ENCODE measurements around the gene HELQ.

The HELQ gene

GRCh38 chr4:83484500-83485461, 29.2 kb upstream of the HELQ start, which contains the start of gene ABRAXAS1:
TSS of gene ABRAXAS1 (minus strand) at chr4:83485100. CDS start at chr4:83485072, 28 bp downstream.
- ATAC-seq (ENCODE audit: low read depth) (peak; percentile 91), DNase-seq (ENCODE audit: low spot score) (peak; percentile 90)
- Histone ChIP-seq H3K4me1 (ENCODE audit: insufficient read depth, poor library complexity, severe bottlenecking) (peaks cover 15% of the 10 kb centered on the region), H3K9me3 (ENCODE audit: severe bottlenecking) (no peaks in the 10 kb centered on the region), H3K27ac (ENCODE audit: poor library complexity, severe bottlenecking) (peak within 1 kb of the TSS; percentile 34), H3K27me3 (ENCODE audit: insufficient read depth, poor library complexity, severe bottlenecking) (no peaks in the 10 kb centered on the region), H3K4me3 (ENCODE audit: severe bottlenecking) (peak within 1 kb of the TSS; percentile 57), H3K36me3 (ENCODE audit: low read depth) (no peaks in the 10 kb centered on the region; the same call in 1 of the 2 replicates)
- no peak for TF ChIP-seq CTCF (IDR thresholded peaks at IDR 0.05; ENCODE audit: poor library complexity, severe bottlenecking)

GRCh38 chr4:83473966-83474365, 18.3 kb upstream of the HELQ start:
- no peak overlapping the region for H3K27ac ChIP-seq (ENCODE audit: poor library complexity, severe bottlenecking)
- no peak for DNase-seq (ENCODE audit: low spot score)
- H3K4me1 ChIP-seq (ENCODE audit: insufficient read depth, poor library complexity, severe bottlenecking), result no peaks in the 10 kb centered on the region
- no peaks in the 10 kb centered on the region for H3K9me3 ChIP-seq (ENCODE audit: severe bottlenecking)
- H3K27me3 ChIP-seq (ENCODE audit: insufficient read depth, poor library complexity, severe bottlenecking), result no peaks in the 10 kb centered on the region
- H3K36me3 ChIP-seq (ENCODE audit: low read depth), result peaks cover 26% of the 10 kb centered on the region
- no peak for TF ChIP-seq CTCF (IDR thresholded peaks at IDR 0.05; ENCODE audit: poor library complexity, severe bottlenecking)
- H3K4me3 ChIP-seq (ENCODE audit: severe bottlenecking), result no peak overlapping the region
- ATAC-seq (ENCODE audit: low read depth), result no peak

- no peaks in the 10 kb centered on the region for H3K9me3 ChIP-seq (ENCODE audit: severe bottlenecking)
Observed at GRCh38 chr4:83473423-83473822, 17.8 kb upstream of the HELQ start.

GRCh38 chr4:83456184-83456501, 520 bp upstream of the HELQ start:
- Histone ChIP-seq H3K9me3 (ENCODE audit: severe bottlenecking) (no peaks in the 10 kb centered on the region), H3K27ac (ENCODE audit: poor library complexity, severe bottlenecking) (peak overlapping the region; percentile 62), H3K27me3 (ENCODE audit: insufficient read depth, poor library complexity, severe bottlenecking) (no peaks in the 10 kb centered on the region), H3K4me3 (ENCODE audit: severe bottlenecking) (peak overlapping the region; percentile 82), H3K36me3 (ENCODE audit: low read depth) (peaks cover 59% of the 10 kb centered on the region), H3K4me1 (ENCODE audit: insufficient read depth, poor library complexity, severe bottlenecking) (peaks cover 4% of the 10 kb centered on the region)
- TF ChIP-seq CTCF (IDR thresholded peaks at IDR 0.05; ENCODE audit: poor library complexity, severe bottlenecking), result no peak
- ATAC-seq (ENCODE audit: low read depth) (no peak), DNase-seq (ENCODE audit: low spot score) (no peak)

More at GRCh38 chr4:83473423-83473822, 17.8 kb upstream of the HELQ start:
- no peak for TF ChIP-seq CTCF (IDR thresholded peaks at IDR 0.05; ENCODE audit: poor library complexity, severe bottlenecking)
- Histone ChIP-seq H3K36me3 (ENCODE audit: low read depth) (peaks cover 32% of the 10 kb centered on the region), H3K27ac (ENCODE audit: poor library complexity, severe bottlenecking) (no peak overlapping the region), H3K4me3 (ENCODE audit: severe bottlenecking) (no peak overlapping the region), H3K4me1 (ENCODE audit: insufficient read depth, poor library complexity, severe bottlenecking) (no peaks in the 10 kb centered on the region), H3K27me3 (ENCODE audit: insufficient read depth, poor library complexity, severe bottlenecking) (no peaks in the 10 kb centered on the region)
- DNase-seq (ENCODE audit: low spot score) (no peak), ATAC-seq (ENCODE audit: low read depth) (no peak)

- no peak for DNase-seq (ENCODE audit: low spot score)
- Histone ChIP-seq H3K4me3 (ENCODE audit: severe bottlenecking) (peak overlapping the region; percentile 82), H3K4me1 (ENCODE audit: insufficient read depth, poor library complexity, severe bottlenecking) (peaks cover 4% of the 10 kb centered on the region), H3K27me3 (ENCODE audit: insufficient read depth, poor library complexity, severe bottlenecking) (no peaks in the 10 kb centered on the region), H3K36me3 (ENCODE audit: low read depth) (peaks cover 45% of the 10 kb centered on the region), H3K27ac (ENCODE audit: poor library complexity, severe bottlenecking) (peak overlapping the region; percentile 62), H3K9me3 (ENCODE audit: severe bottlenecking) (no peaks in the 10 kb centered on the region)
- no peak for ATAC-seq (ENCODE audit: low read depth)
- TF ChIP-seq CTCF (IDR thresholded peaks at IDR 0.05; ENCODE audit: poor library complexity, severe bottlenecking), result no peak
Observed at GRCh38 chr4:83454686-83455085, 937 bp downstream of the HELQ start.
